ENCODE measurements around the gene GAL. TPM values are rescaled to one million over a fixed set of nuclear protein-coding genes. Genes with fewer than 3 reads are reported as not detected.

The GAL gene
- total RNA-seq, 1 donor from 2014 or later, result 5.3 TPM

DNA sequence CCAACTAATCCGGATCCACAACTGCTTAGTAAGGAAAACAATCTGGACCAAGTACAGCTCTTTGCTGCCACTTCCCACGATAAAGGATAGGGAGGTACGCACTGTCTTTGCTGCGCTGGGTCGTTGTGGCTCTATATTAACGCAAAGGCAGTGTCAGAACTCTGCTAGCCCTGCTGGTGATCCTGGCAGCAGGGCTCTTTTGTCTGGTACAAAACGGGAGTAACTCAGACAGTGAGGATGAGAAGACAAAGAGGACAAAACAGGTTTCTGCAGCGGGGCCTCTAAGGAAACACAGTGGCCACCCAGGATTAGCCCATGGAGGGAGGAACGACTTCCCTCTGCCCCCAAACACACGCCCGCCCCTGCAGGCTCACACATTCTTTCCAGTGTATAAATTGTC is 26.1 kb downstream of the GAL start:
- no peak for DNase-seq

DNA sequence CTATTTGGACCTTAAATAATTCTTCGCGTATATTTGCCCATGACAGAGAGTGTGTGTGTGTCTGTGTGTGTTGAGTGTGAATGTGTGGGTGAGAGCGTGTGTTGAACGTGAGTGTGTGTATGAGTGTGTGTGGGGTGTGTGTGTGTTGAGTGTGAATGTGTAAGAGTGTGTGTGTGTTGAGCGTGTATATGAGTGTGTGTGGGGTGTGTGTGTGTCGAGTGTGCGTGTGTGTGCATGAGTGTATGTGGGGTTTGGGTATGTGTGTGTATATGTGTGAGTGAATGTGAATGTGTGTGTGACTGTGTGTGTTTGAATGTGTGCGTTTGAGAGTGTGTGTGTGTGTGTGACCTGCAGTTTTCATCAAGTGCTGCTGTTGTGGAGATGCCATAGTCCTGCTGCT is 26.8 kb downstream of the GAL start:
- DNase-seq, result no peak

DNA sequence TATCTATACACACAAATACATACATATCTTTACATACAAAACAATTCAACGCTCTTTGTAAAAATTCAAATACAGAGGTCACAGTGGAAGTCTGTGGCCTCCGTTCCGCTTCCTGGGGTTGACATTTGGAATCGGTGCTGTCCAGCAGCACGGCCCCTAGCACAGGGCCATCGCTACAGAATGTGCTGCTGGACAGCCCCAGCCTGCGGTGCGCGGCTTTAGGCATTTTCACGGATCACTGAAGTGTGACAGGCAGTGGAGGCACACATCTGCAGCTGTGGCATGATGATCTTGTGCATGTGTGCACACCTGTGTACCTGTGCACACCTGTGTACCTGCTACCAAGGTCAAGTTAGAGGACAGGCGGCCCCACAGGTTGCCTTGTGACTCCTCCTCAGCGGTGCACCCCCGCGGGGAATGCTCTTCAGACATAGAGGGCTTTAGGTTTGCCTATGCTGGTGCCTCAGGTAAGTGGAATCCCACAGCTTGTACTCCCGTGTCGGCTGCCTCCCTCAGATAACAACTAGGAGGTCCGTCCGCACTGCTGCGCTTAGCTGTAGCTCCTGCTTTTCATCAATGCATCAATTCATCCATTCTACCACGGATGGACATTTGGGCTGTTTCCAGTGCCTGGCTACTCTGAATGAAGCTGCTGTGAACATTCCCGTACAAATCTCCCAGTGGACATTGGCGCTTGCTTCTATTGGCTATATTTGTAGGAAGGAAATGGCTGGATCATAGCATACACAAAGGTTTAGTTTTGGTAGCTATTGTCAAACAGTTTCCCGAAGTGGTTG is 29.9 kb downstream of the GAL start:
- no peak for DNase-seq

DNA sequence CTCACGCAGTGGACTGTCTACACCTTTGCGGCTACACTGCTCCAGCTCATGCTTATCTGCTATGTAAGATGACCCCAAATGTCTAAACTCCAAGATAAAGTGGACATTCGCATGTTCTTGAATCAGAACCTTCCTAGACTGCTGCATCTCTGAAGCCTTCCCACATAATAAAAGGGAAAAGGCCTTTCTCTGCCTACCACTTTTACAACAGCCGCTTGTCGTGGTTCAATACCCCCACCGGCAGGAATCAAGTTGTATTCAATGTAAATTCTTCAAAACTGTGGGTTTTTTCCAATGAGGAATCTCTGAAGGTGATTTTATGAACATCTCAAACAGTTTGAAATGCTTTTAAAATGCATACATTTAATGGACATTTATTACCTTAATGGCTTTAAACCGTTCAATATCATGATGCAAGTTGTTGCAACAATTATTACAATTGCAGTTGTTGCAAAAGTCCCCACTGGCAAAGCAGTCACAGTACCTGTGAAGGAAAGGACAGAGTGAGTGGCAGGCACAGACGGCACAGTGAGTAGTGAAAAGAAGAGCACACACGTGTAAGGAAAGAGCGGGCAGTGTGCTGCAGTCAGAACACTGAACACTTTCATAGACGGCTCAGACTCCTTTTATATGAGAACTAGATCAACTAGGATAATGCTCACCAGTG is 31.2 kb downstream of the GAL start:
- DNase-seq, result no peak

DNA sequence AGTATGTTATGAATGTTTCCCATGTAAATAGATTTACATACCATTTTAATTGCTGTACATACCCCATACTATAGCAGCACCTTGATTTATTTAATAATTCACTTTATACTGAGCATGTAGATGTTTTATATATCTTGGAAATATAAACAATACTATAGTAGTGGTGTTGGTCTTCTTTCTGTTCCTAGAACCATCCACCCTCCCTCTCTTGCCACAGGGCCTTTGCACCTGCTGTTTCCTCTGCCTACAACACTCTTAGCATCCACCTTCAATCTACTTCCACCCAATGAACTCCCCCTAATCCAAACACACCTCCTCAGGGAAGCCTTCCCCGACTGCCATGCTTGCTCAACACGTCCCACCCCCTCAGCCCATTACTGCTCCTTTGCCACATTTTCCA is 36.7 kb downstream of the GAL start:
- no peak for DNase-seq

DNA sequence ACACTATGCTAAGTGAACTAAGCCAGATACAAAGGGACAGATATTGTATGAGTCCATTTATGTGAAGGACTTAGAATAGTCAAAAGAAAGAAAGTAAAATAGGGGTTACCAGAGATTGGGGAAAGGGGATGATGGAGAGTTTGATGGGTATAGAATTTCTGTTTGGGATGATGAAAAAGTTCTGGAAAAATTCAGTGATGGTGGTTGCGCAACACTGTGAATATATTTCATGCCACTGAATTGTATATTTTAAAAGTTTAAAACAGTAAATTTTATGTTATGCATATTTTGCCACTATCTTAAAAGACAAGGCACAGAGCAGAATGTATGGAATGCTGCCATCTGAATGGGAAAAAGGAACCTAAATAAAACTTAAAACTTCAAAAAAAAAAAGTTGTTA is 37.8 kb downstream of the GAL start:
- no peak for DNase-seq

DNA sequence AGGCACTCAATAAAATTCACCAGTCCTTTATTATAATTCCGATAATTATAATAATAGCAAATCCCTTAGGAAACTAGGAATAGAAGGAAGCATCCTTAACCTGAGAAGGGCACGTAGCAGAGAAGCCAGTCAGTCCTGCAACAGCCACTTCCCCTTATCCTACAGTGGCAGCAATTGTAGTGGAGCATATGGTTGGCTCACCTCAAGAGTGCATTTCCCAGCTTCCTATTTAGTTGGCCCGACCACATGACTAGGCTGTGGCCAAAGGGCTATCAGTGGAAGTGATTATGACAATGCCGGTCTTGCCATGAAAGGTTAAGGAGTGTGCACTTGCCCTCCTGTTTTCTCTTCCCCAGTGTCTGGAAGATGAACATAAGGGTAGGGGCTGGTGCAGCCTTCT is 39.9 kb downstream of the GAL start:
- no peak for DNase-seq

DNA sequence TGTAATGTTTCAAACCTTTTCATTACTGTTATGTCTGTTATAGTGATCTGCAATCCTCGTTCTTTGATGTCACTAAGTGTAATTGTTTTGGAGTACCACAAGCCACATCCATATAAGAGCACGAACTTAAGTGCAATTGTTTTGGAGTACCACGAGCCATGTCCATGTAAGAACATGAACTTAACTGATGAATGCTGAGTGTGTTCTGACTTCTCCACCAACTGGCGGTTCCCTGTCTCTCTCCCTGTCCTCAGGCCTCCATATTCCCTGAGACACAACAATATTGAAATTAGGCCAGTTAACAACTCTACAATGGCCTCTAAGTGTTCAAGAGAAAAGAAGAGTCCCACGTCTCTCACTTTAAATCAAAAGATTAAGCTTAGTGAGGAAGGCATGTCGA is 43.4 kb downstream of the GAL start:
- DNase-seq, result no peak

DNA sequence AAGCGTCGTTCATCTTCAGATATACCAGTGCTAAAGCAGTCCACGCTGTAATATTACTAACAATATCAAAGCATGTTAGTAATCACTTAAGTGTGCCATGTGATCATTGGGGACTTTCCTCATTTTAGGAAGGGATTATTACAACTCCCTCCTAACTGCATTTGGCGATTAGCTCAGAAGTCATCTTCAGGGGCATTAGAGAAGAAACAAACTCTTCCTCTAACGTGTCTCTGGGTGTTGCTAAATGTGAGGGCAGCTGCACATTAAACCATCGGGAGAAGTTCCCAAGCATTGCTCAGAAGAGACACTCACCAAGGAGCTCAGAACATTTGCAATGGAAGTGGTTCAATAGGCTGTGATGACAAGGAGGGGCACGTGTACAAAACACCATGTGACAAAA is 49.8 kb downstream of the GAL start:
- no peak for DNase-seq

DNA sequence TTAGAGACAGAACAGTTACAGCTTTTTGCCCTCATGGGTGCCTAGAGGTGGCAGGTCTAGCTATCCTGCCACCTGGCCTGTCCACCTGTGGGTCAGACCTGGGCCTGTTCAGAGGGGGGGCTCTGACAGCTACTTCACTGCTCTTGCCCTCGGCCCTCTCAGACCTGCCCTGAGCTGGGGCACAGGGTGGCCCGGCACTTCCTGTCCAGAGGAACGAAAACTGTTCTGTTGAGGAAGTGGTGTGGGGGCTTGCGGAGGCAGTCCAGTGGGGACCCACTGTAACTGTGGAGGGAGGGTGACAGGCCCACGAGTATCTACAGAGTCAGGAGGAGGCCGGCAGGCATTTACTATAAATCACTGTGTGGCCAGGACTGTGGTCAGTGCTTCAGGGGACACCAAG is 50.8 kb downstream of the GAL start:
- DNase-seq, result no peak

DNA sequence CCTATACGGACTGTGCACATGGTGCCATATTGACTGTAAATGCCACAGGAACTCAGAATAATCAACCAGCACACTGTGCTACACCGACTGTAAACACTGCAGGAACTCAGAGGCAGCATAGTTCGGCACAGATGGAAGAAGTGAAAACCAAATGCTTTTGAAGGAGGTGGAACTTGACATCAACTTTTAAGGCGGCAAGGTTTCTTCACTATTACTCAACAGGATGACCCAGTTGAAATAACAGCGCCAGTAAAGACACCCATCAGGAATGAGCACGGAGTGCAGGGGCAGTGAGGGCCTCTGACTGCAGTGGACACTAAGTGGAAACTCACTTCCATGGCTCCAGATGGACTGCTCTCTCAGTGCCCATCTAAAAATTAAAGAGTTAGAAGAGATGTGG is 51.3 kb downstream of the GAL start:
- no peak for DNase-seq

Other genes starting within 250 kb of the GAL start
- 154 TPM for gene PPP6R3, start 223.8 kb upstream of the GAL start, total RNA-seq
- gene TESMIN, start 67.0 kb downstream of the GAL start, total RNA-seq, result 1.1 TPM
- gene CPT1A, start 157.4 kb downstream of the GAL start, total RNA-seq, result 13.6 TPM
- gene MRPL21, start 219.3 kb downstream of the GAL start, total RNA-seq, result 42.9 TPM
- 11.0 TPM for gene IGHMBP2, start 219.3 kb downstream of the GAL start, total RNA-seq

All from skin of body (tissue), 2 donors.